BJ (cell line): ENCODE measurements around the gene ZNF837. TPM values are rescaled to one million over a fixed set of nuclear protein-coding genes. Genes with fewer than 3 reads are reported as not detected.

Experiments
- CTCF ChIA-PET: fragments of 350-600 bp; formaldehyde crosslinking; extraction: SDS; loops from one replicate; lab custom pipeline; 2021; ENCODE audit warnings: antibody characterized with exemption, inconsistent platforms; lab: Yijun Ruan, JAX
- POLR2A ChIA-PET: fragments of 300-600 bp; sonication (Branson Sonifier 250); formaldehyde crosslinking; extraction: SDS; loops from one replicate; lab custom pipeline; 2021; ENCODE audit warnings: antibody characterized with exemption; lab: Charles Lee
- DNase-seq: peaks from one replicate; pipeline ENCODE4 v3.0.0-alpha.2; 2011; ENCODE audit warnings: low read depth
- H3K27me3 ChIP-seq: 2 replicates; pipeline ENCODE4 v1.6.0; 2011; ENCODE audit warnings: low read length; ENCODE audit not compliant: control insufficient read depth, insufficient read depth
- H3K36me3 ChIP-seq: 2 replicates; pipeline ENCODE4 v1.5.1; 2011; ENCODE audit warnings: low read length; ENCODE audit not compliant: control insufficient read depth, insufficient read depth
- H3K4me3 ChIP-seq: 2 replicates; pipeline ENCODE4 v1.5.1; 2011; ENCODE audit warnings: low read depth, mild to moderate bottlenecking, control low read depth, low read length
- CTCF ChIP-seq: IDR thresholded peaks from 2 replicates; pipeline ENCODE4 v1.5.1; 2011; ENCODE audit warnings: low read depth, mild to moderate bottlenecking, control low read depth, inconsistent platforms, low read length, moderate library complexity; ENCODE audit not compliant: insufficient read depth
- polyA plus RNA-seq: library from polyadenylated mRNA; depleted of rRNA; stranded (reverse); fragments of >200 nt; gene quantifications from 2 replicates; pipeline ENCODE4 v1.2.3, GENCODE V29; 2011

The ZNF837 gene
- polyA plus RNA-seq, 1 experiment, result 0.82 TPM

GRCh38 chr19:58328999-58329398 lies 51.8 kb downstream of the ZNF837 start:
- POLR2A ChIA-PET, result no interaction called here
- Histone ChIP-seq H3K36me3 (no peaks in the 10 kb centered on the region), H3K4me3 (no peak overlapping the region), H3K27me3 (no peaks in the 10 kb centered on the region)
- CTCF ChIA-PET, result no interaction called here
- no peak for DNase-seq
- TF ChIP-seq CTCF, result no peak

GRCh38 chr19:58326914-58327726 lies 53.7 kb downstream of the ZNF837 start, which contains the start of gene ZSCAN22:
TSS of gene ZSCAN22 (plus strand) at chr19:58326994. CDS start at chr19:58334803, 7,809 bp downstream.
- H3K27me3 ChIP-seq, result no peaks in the 10 kb centered on the region
- peak within 1 kb of the TSS; percentile 68 for H3K4me3 ChIP-seq
- peak; percentile 58 for DNase-seq
- no peaks in the 10 kb centered on the region for H3K36me3 ChIP-seq
- ChIA-PET POLR2A (interaction anchor here (0.6 to 0.9 kb wide), 2 partner anchors 91 to 232 kb away, joined by 6 to 7 read pairs; no protein-coding TSS in a partner anchor), CTCF (interaction anchor here (1.6 kb wide), 1 partner anchor 193 kb away, joined by 6 read pairs; the partner anchor contains the start of gene ZBTB45)
- TF ChIP-seq CTCF, result no peak

DNA sequence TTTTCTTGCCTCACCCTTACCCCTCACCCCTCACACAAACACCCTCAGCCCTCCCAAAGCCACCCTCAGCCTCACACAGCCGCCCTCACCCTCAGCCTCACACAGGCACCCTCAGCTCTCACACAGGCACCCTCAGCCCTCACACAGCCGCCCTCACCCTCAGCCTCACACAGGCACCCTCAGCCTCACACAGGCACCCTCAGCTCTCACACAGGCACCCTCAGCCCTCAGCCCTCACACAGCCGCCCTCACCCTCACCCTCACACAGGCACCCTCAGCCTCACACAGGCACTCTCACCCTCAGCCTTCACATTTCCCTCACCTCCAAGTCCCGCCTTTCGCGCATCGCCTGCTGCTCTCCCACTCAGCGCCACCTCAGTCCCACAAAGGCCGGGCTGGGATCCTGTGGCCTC lies 54.3 kb downstream of the ZNF837 start:
- Histone ChIP-seq H3K36me3 (no peaks in the 10 kb centered on the region), H3K4me3 (peak overlapping the region; percentile 68), H3K27me3 (no peaks in the 10 kb centered on the region)
- POLR2A ChIA-PET, result interaction anchor here (0.6 to 0.9 kb wide), 3 partner anchors 21 to 233 kb away, joined by 5 to 7 read pairs (median 6); partner anchors contain the start of gene ERVK3-1
- no peak for DNase-seq
- TF ChIP-seq CTCF, result no peak
- CTCF ChIA-PET, result interaction anchor here (1.6 kb wide), 1 partner anchor 193 kb away, joined by 6 read pairs; the partner anchor contains the start of gene ZBTB45

DNA sequence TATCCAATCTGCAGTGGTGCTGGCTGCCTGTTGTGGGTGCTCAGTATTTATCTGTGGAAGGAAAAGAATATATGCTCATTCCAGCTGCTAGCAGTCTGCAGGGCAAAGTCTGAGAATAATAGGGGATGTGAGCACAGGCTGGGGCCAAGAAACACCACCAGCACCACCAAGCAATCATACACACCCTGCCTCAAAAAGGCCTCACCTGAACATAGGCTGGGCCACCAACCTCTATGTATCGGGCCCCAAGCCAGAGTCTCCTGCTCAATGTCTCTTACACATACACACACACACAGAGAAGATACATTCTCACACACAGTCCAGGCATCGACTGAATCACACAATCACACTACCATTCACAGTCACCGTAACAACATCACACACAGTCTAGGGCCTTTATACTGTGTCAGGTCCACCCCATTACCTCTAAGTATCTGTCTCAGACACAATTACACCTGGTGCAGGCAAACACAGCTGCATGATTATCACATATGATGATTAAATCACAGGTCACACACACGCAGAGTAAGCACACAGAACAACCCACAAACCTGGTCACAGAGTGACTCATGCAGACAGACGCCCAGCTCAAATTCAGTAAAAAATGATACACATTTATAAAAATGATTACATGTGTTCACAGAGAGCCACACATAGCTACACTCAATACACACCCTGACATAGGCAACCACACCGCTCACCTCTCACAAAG lies 55.4 kb downstream of the ZNF837 start:
- no peak for DNase-seq
- Histone ChIP-seq H3K27me3 (no peaks in the 10 kb centered on the region), H3K4me3 (peak overlapping the region; percentile 68), H3K36me3 (no peaks in the 10 kb centered on the region)
- CTCF ChIA-PET, result interaction anchor here (1.6 kb wide), 1 partner anchor 194 kb away, joined by 6 read pairs; the partner anchor contains the start of gene ZBTB45
- POLR2A ChIA-PET, result no interaction called here
- no peak for TF ChIP-seq CTCF

DNA sequence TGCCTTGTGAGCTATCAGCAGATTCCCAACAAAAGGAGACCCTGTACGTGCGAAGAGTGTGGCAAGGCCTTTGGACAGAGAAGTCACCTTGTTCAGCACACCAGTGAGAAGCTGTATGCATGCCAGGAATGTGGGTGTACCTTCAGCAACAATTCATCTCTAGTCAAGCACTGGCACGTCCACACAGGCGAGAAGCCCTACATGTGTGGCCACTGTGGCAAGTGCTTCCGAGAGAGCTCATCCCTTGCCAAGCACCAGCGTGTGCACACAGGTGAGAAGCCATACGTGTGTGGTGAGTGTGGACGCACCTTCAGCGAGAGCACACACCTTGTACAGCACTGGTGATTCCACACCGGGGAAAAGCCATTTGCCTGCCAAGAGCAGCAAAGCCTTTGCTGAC lies 61.6 kb downstream of the ZNF837 start:
- Histone ChIP-seq H3K27me3 (no peaks in the 10 kb centered on the region), H3K36me3 (no peaks in the 10 kb centered on the region), H3K4me3 (no peak overlapping the region)
- TF ChIP-seq CTCF, result no peak
- POLR2A ChIA-PET, result no interaction called here
- CTCF ChIA-PET, result interaction anchor here (0.8 to 0.9 kb wide), 2 partner anchors 201 to 677 kb away, joined by 3 read pairs; partner anchors contain the start of gene ZBTB45
- no peak for DNase-seq
